ENCODE measurements around the gene WDCP. TPM values are rescaled to one million over a fixed set of nuclear protein-coding genes. Genes with fewer than 3 reads are reported as not detected.

The WDCP gene
- total RNA-seq, 1 donor from 2014 or later, result 9.3 TPM

GRCh38 chr2:24085200-24085489, 38.0 kb upstream of the WDCP start:
- intact Hi-C loops (cut with DNase I), result no loop called here
- Histone ChIP-seq H3K36me3 (peaks cover 30% of the 10 kb centered on the region), H3K27ac (peak overlapping the region; percentile 92), H3K9me3 (no peaks in the 10 kb centered on the region), H3K4me3 (peak overlapping the region; percentile 63), H3K27me3 (no peaks in the 10 kb centered on the region), H3K4me1 (peaks cover 22% of the 10 kb centered on the region)
- ATAC-seq (no peak), DNase-seq (no peak)
- no peak for TF ChIP-seq CTCF (IDR thresholded peaks at IDR 0.05)

- peaks cover 32% of the 10 kb centered on the region for H3K36me3 ChIP-seq
- peak; percentile 98 for TF ChIP-seq CTCF (IDR thresholded peaks at IDR 0.05)
These were observed 37.4 kb upstream of the WDCP start, which contains the start of gene TP53I3 for GRCh38 chr2:24084386-24085199. TSS of gene TP53I3 (minus strand) at chr2:24084834. CDS start at chr2:24084326, 508 bp downstream.

GRCh38 chr2:24083567-24084385, 36.6 kb upstream of the WDCP start:
- Histone ChIP-seq H3K27me3 (no peaks in the 10 kb centered on the region), H3K9me3 (no peaks in the 10 kb centered on the region), H3K4me3 (peak overlapping the region; percentile 63), H3K36me3 (peaks cover 36% of the 10 kb centered on the region), H3K4me1 (peaks cover 22% of the 10 kb centered on the region), H3K27ac (peak overlapping the region; percentile 92)
- no peak for ATAC-seq
- intact Hi-C loops (cut with DNase I), result no loop called here
- no peak for TF ChIP-seq CTCF (IDR thresholded peaks at IDR 0.05)
- peak; percentile 97 for DNase-seq

More at GRCh38 chr2:24084386-24085199, 37.4 kb upstream of the WDCP start, which contains the start of gene TP53I3:
- DNase-seq (peak; percentile 95), ATAC-seq (peak; percentile 94)
- intact Hi-C loops (cut with DNase I), result no loop called here
- Histone ChIP-seq H3K27ac (peak within 1 kb of the TSS; percentile 92), H3K27me3 (no peaks in the 10 kb centered on the region), H3K4me3 (peak within 1 kb of the TSS; percentile 63), H3K4me1 (peaks cover 22% of the 10 kb centered on the region), H3K9me3 (no peaks in the 10 kb centered on the region)

- Histone ChIP-seq H3K36me3 (peaks cover 37% of the 10 kb centered on the region), H3K4me1 (peaks cover 23% of the 10 kb centered on the region), H3K4me3 (peak overlapping the region; percentile 63), H3K27me3 (no peaks in the 10 kb centered on the region), H3K27ac (peak overlapping the region; percentile 92), H3K9me3 (no peaks in the 10 kb centered on the region)
- ATAC-seq (no peak), DNase-seq (no peak)
- intact Hi-C loops (cut with DNase I), result no loop called here
- TF ChIP-seq CTCF (IDR thresholded peaks at IDR 0.05), result no peak
These were observed 35.8 kb upstream of the WDCP start for GRCh38 chr2:24082787-24083566.

GRCh38 chr2:24080701-24081100, 33.5 kb upstream of the WDCP start:
- H3K36me3 ChIP-seq, result peaks cover 28% of the 10 kb centered on the region
- intact Hi-C loops (cut with DNase I), result no loop called here
- no peaks in the 10 kb centered on the region for H3K27me3 ChIP-seq
- H3K4me1 ChIP-seq, result peaks cover 30% of the 10 kb centered on the region
- no peak for TF ChIP-seq CTCF (IDR thresholded peaks at IDR 0.05)
- ATAC-seq (no peak), DNase-seq (no peak)
- no peak overlapping the region for H3K27ac ChIP-seq
- H3K4me3 ChIP-seq, result no peak overlapping the region
- no peaks in the 10 kb centered on the region for H3K9me3 ChIP-seq
